CD8-positive, alpha-beta memory T cell (primary cell): Measurements from ENCODE around the gene KRTCAP2. TPM values are rescaled to one million over a fixed set of nuclear protein-coding genes. Genes with fewer than 3 reads are reported as not detected.
"Not testable (repeated sequence)": the region's sequence is repeated elsewhere in the genome, so short reads cannot be mapped to it uniquely, and the experiment has no call there.

Experiments
- CTCF ChIA-PET: fragments of 350-600 bp; sonication (Branson Sonifier 250); formaldehyde crosslinking; loops from one replicate; lab custom pipeline; 2021; ENCODE audit warnings: antibody characterized with exemption; lab: Charles Lee
- POLR2A ChIA-PET: fragments of 350-600 bp; sonication (Branson Sonifier 250); formaldehyde crosslinking; loops from one replicate; lab custom pipeline; 2021; ENCODE audit warnings: antibody characterized with exemption; lab: Charles Lee
- DNase-seq, 5 donors: peaks; one replicate each; pipeline versions ENCODE4 v3.0.0 to v3.0.0-alpha.2; 2020 to 2022; ENCODE audit warnings: mixed read lengths in 1 of 5
- H3K27ac ChIP-seq: one replicate; pipeline ENCODE4 v1.7.0; 2013; ENCODE audit warnings: low read depth, mild to moderate bottlenecking, low read length, moderate library complexity
- H3K27me3 ChIP-seq: 2 replicates; pipeline ENCODE4 v1.7.0; 2013; ENCODE audit warnings: low read length, mild to moderate bottlenecking; ENCODE audit not compliant: insufficient read depth, poor library complexity, severe bottlenecking
- H3K36me3 ChIP-seq: 2 replicates; pipeline ENCODE4 v1.7.0; 2013; ENCODE audit warnings: mild to moderate bottlenecking, low read length, moderate library complexity; ENCODE audit not compliant: insufficient read depth
- H3K4me1 ChIP-seq: 2 replicates; pipeline ENCODE4 v1.7.0; 2013; ENCODE audit warnings: mild to moderate bottlenecking, low read length, moderate library complexity; ENCODE audit not compliant: insufficient read depth
- H3K4me3 ChIP-seq: 2 replicates; pipeline ENCODE4 v1.7.0; 2013; ENCODE audit warnings: mild to moderate bottlenecking, low read length
- H3K9me3 ChIP-seq: 2 replicates; pipeline ENCODE4 v1.7.0; 2013; ENCODE audit warnings: mild to moderate bottlenecking, low read length
- H3K27ac Mint-ChIP-seq, 8 donors: one replicate each; pipeline ENCODE4 v1.8.0; 2020 to 2021; ENCODE audit warnings: mixed read lengths in 8 of 8, mild to moderate bottlenecking in 6 of 8, inconsistent platforms in 3 of 8, moderate library complexity in 3 of 8
- H3K27me3 Mint-ChIP-seq, 2 donors: one replicate each; pipeline ENCODE4 v1.8.0; 2020 to 2021; ENCODE audit warnings: mixed read lengths in 2 of 2, mild to moderate bottlenecking in 1 of 2, moderate library complexity in 1 of 2
- H3K36me3 Mint-ChIP-seq, 3 donors: one replicate each; pipeline ENCODE4 v1.8.0; 2020 to 2021; ENCODE audit warnings: mixed read lengths in 3 of 3, inconsistent platforms in 1 of 3, mild to moderate bottlenecking in 1 of 3
- H3K4me1 Mint-ChIP-seq, 3 donors: one replicate each; pipeline ENCODE4 v1.8.0; 2020 to 2021; ENCODE audit warnings: mixed read lengths in 3 of 3, inconsistent platforms in 1 of 3, mild to moderate bottlenecking in 1 of 3
- H3K4me3 Mint-ChIP-seq, 7 donors: one replicate each; pipeline ENCODE4 v1.8.0; 2020 to 2021; ENCODE audit warnings: mixed read lengths in 7 of 7, mild to moderate bottlenecking in 6 of 7, moderate library complexity in 4 of 7, inconsistent platforms in 2 of 7
- H3K9me3 Mint-ChIP-seq, 5 donors: one replicate each; pipeline ENCODE4 v1.8.0; 2020 to 2022; ENCODE audit warnings: mixed read lengths in 5 of 5, mild to moderate bottlenecking in 3 of 5, moderate library complexity in 2 of 5, inconsistent platforms in 1 of 5
- polyA plus RNA-seq: library from polyadenylated mRNA; unstranded; fragments of 300-500 nt; fragmentation: Illumina TruSeq; gene quantifications from one replicate; pipeline ENCODE4 v1.2.3, GENCODE V29; 2021
- total RNA-seq, 2 experiments: library from RNA; stranded (reverse); gene quantifications; one replicate each; pipeline ENCODE4 v1.2.3, GENCODE V29; 2021

Gene KRTCAP2
- total and polyA plus RNA-seq, 3 experiments from 2014 or later, result 181 to 576 (median 207) TPM

DNA sequence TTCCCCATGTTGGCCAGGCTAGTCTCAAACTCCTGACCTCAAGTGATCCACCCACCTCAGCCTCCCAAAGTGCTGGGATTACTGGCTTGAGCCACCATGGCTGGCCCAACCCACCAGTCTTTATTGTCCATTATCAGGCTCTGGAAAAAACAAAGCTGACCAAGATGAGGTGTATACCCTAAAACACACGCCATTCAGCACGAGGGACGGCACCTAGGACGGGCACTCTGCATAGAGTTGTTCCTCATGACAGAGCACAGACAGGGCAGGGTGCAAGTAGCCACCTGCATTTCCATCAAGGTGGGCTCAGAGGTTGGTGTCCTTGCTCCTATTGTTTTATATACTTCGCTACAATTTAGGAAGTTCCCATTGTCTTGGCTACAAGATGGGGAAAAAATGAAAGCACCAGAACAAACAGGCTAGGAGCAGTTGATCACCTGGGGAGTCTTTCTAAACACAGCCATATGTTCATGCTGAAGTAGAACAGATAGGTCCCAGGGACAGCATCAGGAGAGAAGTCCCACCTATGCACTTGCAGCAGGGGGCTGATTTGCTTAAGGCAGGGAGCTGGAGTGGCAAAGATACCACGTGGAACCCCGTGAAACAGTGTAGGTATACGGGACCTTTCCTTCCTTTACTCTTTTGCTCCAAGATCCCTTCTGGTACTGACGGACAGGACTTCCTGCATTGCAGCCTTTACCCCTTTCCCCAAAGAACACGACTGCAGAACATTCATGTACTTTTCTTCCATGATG lies 4.5 kb downstream of the KRTCAP2 start:
- peaks cover 18% of the 10 kb centered on the region for H3K36me3 ChIP-seq
- Mint-ChIP-seq H3K9me3 (no peaks in the 10 kb centered on the region), H3K27me3 (peaks cover 3 to 4% of the 10 kb centered on the region in 2 donors), H3K4me1 (peaks cover 25 to 39% (median 29%) of the 10 kb centered on the region in 3 donors), H3K36me3 (peaks cover 0 to 39% (median 7%) of the 10 kb centered on the region in 3 donors), H3K27ac (peak overlapping the region in 2 of 8 donors; percentile 17 to 55), H3K4me3 (peak overlapping the region in 1 of 7 donors; percentile 57)
- no peak overlapping the region for H3K27ac ChIP-seq
- ChIA-PET POLR2A (interaction anchor here (1.1 kb wide), 1 partner anchor 104 kb away, joined by 3 read pairs; no protein-coding TSS in a partner anchor), CTCF (interaction anchor here (1.0 to 10.7 kb wide), 12 partner anchors 9 to 107 kb away, joined by 3 to 177 read pairs (median 4); partner anchors contain the start of gene DPM3)
- no peak for DNase-seq
- H3K4me1 ChIP-seq, result peaks cover 24% of the 10 kb centered on the region
- no peak overlapping the region for H3K4me3 ChIP-seq
- no peaks in the 10 kb centered on the region for H3K27me3 ChIP-seq
- H3K9me3 ChIP-seq, result no peaks in the 10 kb centered on the region

DNA sequence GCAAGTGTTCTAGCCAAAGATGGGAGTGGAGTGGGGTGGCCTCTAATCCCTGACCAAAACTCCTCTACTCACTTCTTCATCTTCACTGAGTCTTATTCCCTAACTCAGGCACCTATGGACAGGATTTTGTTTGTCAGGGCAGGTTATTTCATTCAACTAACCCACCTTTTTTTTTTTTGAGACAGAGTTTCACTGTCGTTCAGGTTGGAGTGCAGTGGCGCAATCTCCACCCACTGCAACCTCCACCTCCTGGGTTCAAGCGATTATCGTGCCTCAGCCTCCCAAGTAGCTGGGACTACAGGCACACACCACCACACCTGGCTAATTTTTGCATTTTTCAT lies 5.0 kb downstream of the KRTCAP2 start:
- H3K27me3 ChIP-seq, H3K4me3 ChIP-seq, H3K9me3 Mint-ChIP-seq, H3K9me3 ChIP-seq, DNase-seq, H3K27me3 Mint-ChIP-seq, H3K27ac ChIP-seq: not testable (repeated sequence)
- peaks cover 0 to 35% (median 7%) of the 10 kb centered on the region in 3 donors for H3K36me3 Mint-ChIP-seq
- peaks cover 19 to 34% (median 24%) of the 10 kb centered on the region in 3 donors for H3K4me1 Mint-ChIP-seq
- CTCF ChIA-PET, result interaction anchor here (0.9 to 10.7 kb wide), 15 partner anchors 10 to 123 kb away, joined by 3 to 177 read pairs (median 4); partner anchors contain the start of gene DPM3
- POLR2A ChIA-PET, result interaction anchor here (0.9 to 1.1 kb wide), 2 partner anchors 26 to 104 kb away, joined by 3 read pairs; no protein-coding TSS in a partner anchor
- H3K27ac Mint-ChIP-seq, result peak overlapping the region in 3 of 8 donors; percentile 5 to 55 (median 42)
- Histone ChIP-seq H3K4me1 (peaks cover 20% of the 10 kb centered on the region), H3K36me3 (peaks cover 18% of the 10 kb centered on the region)
- peak overlapping the region in 1 of 7 donors; percentile 71 for H3K4me3 Mint-ChIP-seq

DNA sequence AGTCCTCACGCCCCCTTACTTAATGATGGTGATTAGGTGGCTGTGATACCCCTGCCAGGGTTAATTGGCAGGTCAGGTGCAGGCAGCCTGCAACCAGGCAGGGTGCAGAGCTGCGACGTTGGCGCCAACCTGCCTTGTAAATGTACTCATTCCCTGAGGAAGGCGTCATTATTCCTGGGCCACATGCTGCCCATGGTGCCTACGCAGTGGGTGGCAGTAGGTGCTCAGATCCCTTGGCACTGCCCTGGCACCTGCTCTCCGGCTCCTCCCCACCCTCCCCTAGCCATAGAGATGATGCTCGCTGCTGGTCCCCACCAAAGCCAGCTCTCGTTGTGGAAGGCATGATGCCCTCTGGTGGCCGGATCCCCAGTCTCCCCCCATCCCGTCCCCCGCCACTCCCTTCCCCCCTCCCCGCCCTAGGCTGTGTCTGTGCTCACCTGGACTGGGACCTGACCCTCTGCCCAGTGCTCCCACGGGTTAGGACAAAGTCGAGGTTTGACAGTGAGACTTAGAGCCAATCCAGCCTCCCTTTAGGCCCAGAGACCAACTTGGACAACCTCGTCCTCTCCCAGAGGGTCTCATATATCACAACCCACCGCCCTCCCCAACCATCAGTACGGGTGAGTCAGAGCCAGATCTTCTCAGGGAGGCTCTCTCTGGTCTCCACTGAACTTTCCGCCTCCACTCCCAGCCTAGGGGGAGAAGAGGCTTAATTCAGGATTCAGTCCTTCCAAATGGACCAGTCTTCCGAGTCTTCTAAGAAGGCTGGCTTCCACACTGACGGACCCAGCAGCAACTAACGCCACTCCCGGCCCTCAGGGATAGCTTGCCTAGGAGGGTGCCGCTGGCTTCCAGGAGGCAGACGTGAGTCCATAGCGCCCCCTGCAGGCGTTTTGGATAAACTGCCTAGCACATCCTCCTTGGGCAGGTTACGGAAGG lies 5.7 kb downstream of the KRTCAP2 start:
- ChIA-PET POLR2A (interaction anchor here (0.9 to 1.1 kb wide), 2 partner anchors 27 to 103 kb away, joined by 3 read pairs; no protein-coding TSS in a partner anchor), CTCF (interaction anchor here (0.9 to 10.7 kb wide), 18 partner anchors 10 to 122 kb away, joined by 3 to 177 read pairs (median 4); partner anchors contain the start of genes ADAM15, DPM3 and SLC50A1)
- DNase-seq, result peak; percentile 73 to 88 (median 80)
- Mint-ChIP-seq H3K9me3 (no peaks in the 10 kb centered on the region), H3K4me3 (peak overlapping the region; percentile 31 to 71 (median 48)), H3K4me1 (peaks cover 17 to 30% (median 20%) of the 10 kb centered on the region in 3 donors), H3K27me3 (peaks cover 2 to 3% of the 10 kb centered on the region in 2 donors), H3K36me3 (peaks cover 0 to 30% (median 7%) of the 10 kb centered on the region in 3 donors), H3K27ac (peak overlapping the region in 4 of 8 donors; percentile 5 to 55 (median 28))
- H3K9me3 ChIP-seq, result no peaks in the 10 kb centered on the region
- peaks cover 18% of the 10 kb centered on the region for H3K4me1 ChIP-seq
- no peak overlapping the region for H3K27ac ChIP-seq
- H3K36me3 ChIP-seq, result peaks cover 18% of the 10 kb centered on the region
- H3K27me3 ChIP-seq, result no peaks in the 10 kb centered on the region
- H3K4me3 ChIP-seq, result peak overlapping the region; percentile 30

DNA sequence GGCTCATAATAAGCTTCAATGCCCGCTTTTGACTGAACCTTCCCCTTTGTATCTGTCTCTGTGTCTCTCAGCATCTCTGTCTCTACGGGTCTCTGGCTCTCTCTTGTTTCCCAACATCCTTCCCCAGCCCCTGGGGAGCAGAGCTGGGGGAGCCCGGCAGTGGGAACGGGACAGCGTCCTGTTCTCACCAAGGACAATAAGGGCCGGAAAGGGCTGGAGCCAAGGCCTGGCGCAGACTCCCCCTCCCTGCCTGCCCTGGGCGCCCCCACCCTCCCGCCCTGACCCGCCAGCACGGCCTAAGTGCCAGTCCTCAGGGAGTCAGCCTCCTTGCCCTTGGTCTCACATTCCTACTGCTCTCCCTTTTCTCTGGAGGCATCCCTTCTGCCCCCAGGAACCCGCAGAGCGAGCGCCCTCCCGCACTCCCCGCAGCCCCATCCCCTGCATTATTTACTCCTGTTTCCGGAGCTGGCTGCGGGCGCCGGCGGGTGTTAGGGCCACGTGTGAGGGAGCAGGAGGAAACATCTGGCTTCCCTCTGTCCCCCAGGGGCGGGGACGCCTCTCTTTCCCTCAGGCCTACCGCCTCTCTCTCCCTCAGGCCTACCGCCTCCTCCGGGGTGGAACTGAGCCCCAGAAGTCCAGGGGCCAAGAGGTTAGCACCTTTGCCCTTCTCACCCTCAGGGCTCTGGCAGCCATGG lies 6.5 kb downstream of the KRTCAP2 start:
- H3K4me3 Mint-ChIP-seq, result no peak overlapping the region
- no peaks in the 10 kb centered on the region for H3K9me3 Mint-ChIP-seq
- H3K27ac Mint-ChIP-seq, result no peak overlapping the region
- peaks cover 18% of the 10 kb centered on the region for H3K36me3 ChIP-seq
- peaks cover 9% of the 10 kb centered on the region for H3K4me1 ChIP-seq
- peaks cover 0 to 24% (median 7%) of the 10 kb centered on the region in 3 donors for H3K36me3 Mint-ChIP-seq
- H3K9me3 ChIP-seq, result no peaks in the 10 kb centered on the region
- H3K27ac ChIP-seq, result no peak overlapping the region
- POLR2A ChIA-PET, result no interaction called here
- no peaks in the 10 kb centered on the region for H3K27me3 ChIP-seq
- no peak for DNase-seq
- CTCF ChIA-PET, result interaction anchor here (1.0 to 10.7 kb wide), 11 partner anchors 26 to 121 kb away, joined by 3 to 177 read pairs (median 6); partner anchors contain the start of genes ADAM15, DPM3, SLC50A1 and THBS3
- peaks cover 11 to 22% (median 13%) of the 10 kb centered on the region in 3 donors for H3K4me1 Mint-ChIP-seq
- no peak overlapping the region for H3K4me3 ChIP-seq
- H3K27me3 Mint-ChIP-seq, result peaks cover 2 to 3% of the 10 kb centered on the region in 2 donors

DNA sequence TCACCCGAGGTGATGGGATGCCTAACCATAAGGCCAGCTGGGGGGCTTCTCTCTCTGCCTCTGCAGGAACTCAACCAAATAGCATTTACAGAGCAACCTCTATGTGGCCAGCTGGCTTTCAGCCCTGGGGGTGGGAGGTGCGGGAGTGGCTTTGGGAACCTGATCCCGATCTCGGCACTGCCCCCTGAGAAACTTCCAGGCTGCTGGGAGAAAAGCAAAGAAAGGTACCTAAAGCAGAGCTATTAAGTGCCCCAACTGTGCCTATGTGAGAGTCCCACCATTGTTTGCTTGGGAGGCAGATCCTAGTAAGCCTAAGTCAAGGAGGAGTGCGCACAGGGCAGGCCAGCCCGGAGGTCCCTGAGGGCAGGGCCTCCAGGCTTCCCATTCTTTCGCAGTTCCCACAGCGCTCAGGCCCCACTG lies 7.0 kb downstream of the KRTCAP2 start:
- peaks cover 18% of the 10 kb centered on the region for H3K36me3 ChIP-seq
- H3K4me3 Mint-ChIP-seq, result no peak overlapping the region
- no peaks in the 10 kb centered on the region for H3K9me3 ChIP-seq
- H3K27ac ChIP-seq, result no peak overlapping the region
- no peak for DNase-seq
- no peak overlapping the region for H3K27ac Mint-ChIP-seq
- peaks cover 9% of the 10 kb centered on the region for H3K4me1 ChIP-seq
- peaks cover 0 to 21% (median 7%) of the 10 kb centered on the region in 3 donors for H3K36me3 Mint-ChIP-seq
- H3K4me1 Mint-ChIP-seq, result peaks cover 11 to 21% (median 13%) of the 10 kb centered on the region in 3 donors
- H3K27me3 ChIP-seq, result no peaks in the 10 kb centered on the region
- POLR2A ChIA-PET, result no interaction called here
- peaks cover 2 to 3% of the 10 kb centered on the region in 2 donors for H3K27me3 Mint-ChIP-seq
- CTCF ChIA-PET, result interaction anchor here (0.8 to 10.7 kb wide), 5 partner anchors 42 to 81 kb away, joined by 3 to 177 read pairs (median 3); partner anchors contain the start of gene THBS3
- no peak overlapping the region for H3K4me3 ChIP-seq
- no peaks in the 10 kb centered on the region for H3K9me3 Mint-ChIP-seq

DNA sequence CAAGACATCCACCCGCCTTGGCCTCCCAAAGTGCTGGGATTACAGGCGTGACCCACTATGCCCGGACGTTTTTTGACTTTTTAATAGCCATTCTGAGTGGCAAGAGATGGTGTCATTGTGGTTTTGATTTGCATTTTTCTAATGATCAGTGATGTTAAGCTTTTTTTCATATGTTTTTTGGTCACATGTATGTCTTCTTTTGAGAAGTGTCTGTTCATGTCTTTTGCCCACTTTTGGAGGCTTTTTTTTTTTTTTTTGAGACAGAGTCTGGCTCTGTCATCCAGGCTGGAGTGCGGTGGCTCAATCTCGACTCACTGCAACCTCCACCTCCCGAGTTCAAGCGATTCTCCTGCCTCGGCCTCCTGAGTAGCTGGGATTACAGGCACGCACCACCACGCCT lies 8.5 kb downstream of the KRTCAP2 start:
- H3K4me1 ChIP-seq, H3K27ac ChIP-seq, H3K4me3 ChIP-seq, H3K9me3 Mint-ChIP-seq, H3K9me3 ChIP-seq, POLR2A ChIA-PET, H3K27me3 Mint-ChIP-seq, H3K27ac Mint-ChIP-seq, H3K4me3 Mint-ChIP-seq, H3K27me3 ChIP-seq, DNase-seq: not testable (repeated sequence)
- CTCF ChIA-PET, result interaction anchor here (1.5 to 1.8 kb wide), 2 partner anchors 8 to 73 kb away, joined by 5 read pairs; partner anchors contain the start of gene KRTCAP2
- H3K4me1 Mint-ChIP-seq, result peaks cover 11 to 17% (median 13%) of the 10 kb centered on the region in 3 donors
- peaks cover 12% of the 10 kb centered on the region for H3K36me3 ChIP-seq
- H3K36me3 Mint-ChIP-seq, result peaks cover 0 to 12% (median 4%) of the 10 kb centered on the region in 3 donors

DNA sequence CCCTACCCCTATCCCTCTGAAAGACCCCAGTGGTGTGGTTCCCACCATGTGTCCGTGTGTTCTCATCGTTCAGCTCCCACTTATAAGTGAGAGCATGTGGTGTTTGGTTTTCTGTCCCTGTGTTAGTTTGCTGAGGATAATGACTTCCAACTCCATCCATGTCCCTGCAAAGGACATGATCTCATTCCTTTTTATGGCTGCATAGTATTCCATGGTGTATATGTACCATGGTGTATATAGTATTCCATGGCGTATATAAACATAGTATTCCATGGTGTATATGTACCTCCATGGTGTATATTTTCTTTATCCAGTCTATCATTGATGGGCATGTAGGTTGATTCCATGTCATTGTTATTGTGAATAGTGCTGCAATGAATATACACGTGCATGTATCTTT lies 9.3 kb downstream of the KRTCAP2 start:
- H3K4me3 Mint-ChIP-seq, H3K36me3 ChIP-seq, DNase-seq, H3K27me3 ChIP-seq, POLR2A ChIA-PET, H3K9me3 ChIP-seq, H3K36me3 Mint-ChIP-seq, H3K9me3 Mint-ChIP-seq, H3K27ac Mint-ChIP-seq, H3K27me3 Mint-ChIP-seq, H3K4me3 ChIP-seq, H3K4me1 ChIP-seq, H3K27ac ChIP-seq: not testable (repeated sequence)
- peaks cover 11 to 13% (median 12%) of the 10 kb centered on the region in 3 donors for H3K4me1 Mint-ChIP-seq
- CTCF ChIA-PET, result interaction anchor here (1.5 to 1.8 kb wide), 2 partner anchors 9 to 72 kb away, joined by 5 read pairs; partner anchors contain the start of gene KRTCAP2
